Subcutaneous adipose tissue (tissue), 4 donors: ENCODE measurements around the gene KMO. TPM values are rescaled to one million over a fixed set of nuclear protein-coding genes. Genes with fewer than 3 reads are reported as not detected.

Experiments used
- CTCF ChIP-seq: fragments of 450-650 bp; IDR thresholded peaks from one replicate; pipeline ENCODE4 v1.5.1; 2016; ENCODE audit warnings: low read depth, mild to moderate bottlenecking, control low read depth, antibody characterized with exemption, moderate library complexity
- total RNA-seq, 4 donors: library from RNA; depleted of rRNA; stranded (reverse); fragments of >200 nt; gene quantifications; one replicate each; pipeline ENCODE4 v1.1.0, GENCODE V29; 2016

KMO gene
- total RNA-seq, 4 donors from 2014 or later = 0.38 to 15.8 (median 3.0) TPM

GRCh38 chr1:241642593-241642944 lies 110.4 kb downstream of the KMO start:
- TF ChIP-seq CTCF = no peak

GRCh38 chr1:241644259-241644658 lies 112.1 kb downstream of the KMO start:
- TF ChIP-seq CTCF = no peak

GRCh38 chr1:241645199-241645598 lies 113.0 kb downstream of the KMO start:
- TF ChIP-seq CTCF = no peak

Other genes starting within 250 kb of the KMO start
- not detected for gene RGS7, start 175.2 kb upstream of the KMO start, total RNA-seq
- gene FH, start 12.6 kb upstream of the KMO start, total RNA-seq = 10 to 100 TPM; 36.9 to 56.3 (median 45.2) TPM
- 10 to 100 TPM in 2 of 4 donors, 1 to 10 TPM in 2; 6.2 to 13.0 (median 9.4) TPM for gene CHML, start 108.0 kb downstream of the KMO start, total RNA-seq
- 10 to 100 TPM in 3 of 4 donors, 1 to 10 TPM in 1; 9.5 to 48.1 (median 14.0) TPM for gene OPN3, start 108.0 kb downstream of the KMO start, total RNA-seq
- not detected for gene WDR64, start 119.9 kb downstream of the KMO start, total RNA-seq